SK-N-SH (cell line): ENCODE data around the gene SH3PXD2B. TPM values are rescaled to one million over a fixed set of nuclear protein-coding genes. Genes with fewer than 3 reads are reported as not detected.
A peak's percentile ranks its signal among the peaks of the same experiment; 100 is the strongest.

Experiments used
- CTCF ChIA-PET: fragments of 300-600, 350-600 bp; formaldehyde crosslinking; extraction: SDS; loops from one replicate; lab custom pipeline; 2021; lab: Yijun Ruan, JAX
- POLR2A ChIA-PET: fragments of 350-600 bp; sonication (Branson Sonifier 250); formaldehyde crosslinking; extraction: SDS; loops from one replicate; lab custom pipeline; 2020; ENCODE audit warnings: antibody characterized with exemption, inconsistent platforms; lab: Yijun Ruan, JAX
- DNase-seq: peaks from one replicate; pipeline ENCODE4 v3.0.0; 2012
- H2AFZ ChIP-seq: fragments of 200-600 bp; sonication (generic); 2 replicates; pipeline ENCODE4 v1.8.1; 2016; ENCODE audit warnings: antibody characterized with exemption, mild to moderate bottlenecking, low read depth
- H3F3A ChIP-seq: fragments of 200-600 bp; sonication (generic); replicated peaks from 2 replicates; pipeline ENCODE3; 2016; ENCODE audit warnings: antibody characterized with exemption, mild to moderate bottlenecking; ENCODE audit not compliant: insufficient read depth
- H3K27ac ChIP-seq, 2 experiments: fragments of 200-500 bp in 1 of 2; fragments of 200-600 bp in 1 of 2; sonication (Bioruptor generic) in 1 of 2; sonication (generic), shearing (Covaris generic) in 1 of 2; 2 replicates each; pipeline versions ENCODE4 v1.5.1 to v1.6.1; 2014 to 2016; ENCODE audit warnings: low read depth in 2 of 2, inconsistent platforms in 1 of 2, low read length in 1 of 2, mild to moderate bottlenecking in 1 of 2, mixed read lengths in 1 of 2
- H3K27me3 ChIP-seq: fragments of 200-600 bp; sonication (generic), shearing (Covaris generic); 2 replicates; pipeline ENCODE4 v1.6.1; 2016; ENCODE audit warnings: mixed run types; ENCODE audit not compliant: insufficient read depth
- H3K36me3 ChIP-seq, 2 experiments: fragments of 200-500 bp in 1 of 2; fragments of 200-600 bp in 1 of 2; sonication (Bioruptor generic) in 1 of 2; sonication (generic) in 1 of 2; replicated peaks in 1 of 2; 2 replicates each; pipeline versions ENCODE3 to v1.5.1; 2014 to 2016; ENCODE audit warnings: low read length in 1 of 2, mild to moderate bottlenecking in 1 of 2; ENCODE audit not compliant: insufficient read depth in 2 of 2, control insufficient read depth in 1 of 2
- H3K4me1 ChIP-seq, 2 experiments: fragments of 200-500 bp in 1 of 2; fragments of 200-600 bp in 1 of 2; sonication (Bioruptor generic) in 1 of 2; sonication (generic), shearing (Covaris generic) in 1 of 2; 2 replicates each; pipeline versions ENCODE4 v1.5.1 to v1.6.1; 2014 to 2016; ENCODE audit warnings: low read depth in 1 of 2, low read length in 1 of 2, mixed run types in 1 of 2; ENCODE audit not compliant: insufficient read depth in 2 of 2, control insufficient read depth in 1 of 2
- H3K4me2 ChIP-seq: fragments of 200-600 bp; sonication (generic), shearing (Covaris generic); 2 replicates; pipeline ENCODE4 v1.6.1; 2017; ENCODE audit warnings: mixed run types
- H3K4me3 ChIP-seq, 2 experiments: fragments of 200-500 bp in 1 of 2; fragments of 200-600 bp in 1 of 2; sonication (Bioruptor generic) in 1 of 2; sonication (generic), shearing (Covaris generic) in 1 of 2; 2 replicates each; pipeline versions ENCODE4 v1.5.1 to v1.8.1; 2014 to 2016; ENCODE audit warnings: low read depth in 2 of 2, inconsistent platforms in 1 of 2, low read length in 1 of 2, mild to moderate bottlenecking in 1 of 2, mixed read lengths in 1 of 2, moderate library complexity in 1 of 2
- H3K79me2 ChIP-seq: fragments of 200-600 bp; sonication (generic); 2 replicates; pipeline ENCODE4 v1.8.1; 2017; ENCODE audit warnings: mild to moderate bottlenecking; ENCODE audit not compliant: insufficient read depth
- H3K9ac ChIP-seq: fragments of 200-600 bp; sonication (generic); 2 replicates; pipeline ENCODE4 v1.6.1; 2017; ENCODE audit warnings: mixed run types
- H3K9me2 ChIP-seq: fragments of 200-600 bp; sonication (generic); 2 replicates; pipeline ENCODE4 v1.6.1; 2017; ENCODE audit warnings: mixed run types
- H3K9me3 ChIP-seq: fragments of 200-600 bp; sonication (generic); 2 replicates; pipeline ENCODE4 v1.6.1; 2017; ENCODE audit warnings: mixed run types, mild to moderate bottlenecking, moderate library complexity
- H4K20me1 ChIP-seq: fragments of 200-600 bp; sonication (generic); 2 replicates; pipeline ENCODE4 v1.6.1; 2017; ENCODE audit warnings: mild to moderate bottlenecking, mixed run types; ENCODE audit not compliant: insufficient read depth
- EP300 ChIP-seq, 2 experiments: IDR thresholded peaks; 2 replicates each; pipeline versions ENCODE4 v1.4.0 to v1.6.1; 2012; ENCODE audit warnings: borderline replicate concordance in 1 of 2, low read depth in 1 of 2, low read length in 1 of 2
- EZH2phosphoT487 ChIP-seq: fragments of 200-600 bp; sonication (generic); IDR thresholded peaks from 2 replicates; pipeline ENCODE4 v1.6.1; 2017; ENCODE audit warnings: low read depth, mixed run types, mild to moderate bottlenecking, antibody characterized with exemption, moderate library complexity, borderline replicate concordance
- MAX ChIP-seq: IDR thresholded peaks from 2 replicates; pipeline ENCODE4 v1.4.0; 2012; ENCODE audit warnings: low read depth
- NFIC ChIP-seq: IDR thresholded peaks from 2 replicates; pipeline ENCODE4 v1.4.0; 2012; ENCODE audit warnings: borderline replicate concordance
- PBX3 ChIP-seq: IDR thresholded peaks from 2 replicates; pipeline ENCODE4; 2012
- RCOR1 ChIP-seq: fragments of 150-350 bp; IDR thresholded peaks from 2 replicates; pipeline ENCODE4 v1.6.1; 2017; ENCODE audit warnings: antibody characterized with exemption, low read length
- RXRA ChIP-seq: IDR thresholded peaks from 2 replicates; pipeline ENCODE4 v1.4.0; 2012; ENCODE audit warnings: low read depth, mild to moderate bottlenecking, borderline replicate concordance
- SMC3 ChIP-seq: IDR thresholded peaks from 2 replicates; pipeline ENCODE4 v1.6.1; 2012; ENCODE audit warnings: low read depth, low read length, improper control_type of control experiment
- TAF1 ChIP-seq: IDR thresholded peaks from 2 replicates; pipeline ENCODE4 v1.6.1; 2012; ENCODE audit warnings: low read depth, mild to moderate bottlenecking, low read length, moderate library complexity, borderline replicate concordance
- TCF12 ChIP-seq: IDR thresholded peaks from 2 replicates; pipeline ENCODE4 v1.4.0; 2012
- USF1 ChIP-seq: IDR thresholded peaks from 2 replicates; pipeline ENCODE4 v1.4.0; 2012; ENCODE audit warnings: low read depth, borderline replicate concordance
- WGBS: methylation state at CpG from one replicate; pipeline ENCODE4 v1.1.6; 2017; ENCODE audit warnings: low lambda C conversion rate; 5-methylcytosine and 5-hydroxymethylcytosine counted together
- polyA plus RNA-seq, 3 experiments: library from polyadenylated mRNA; depleted of rRNA; stranded (reverse); fragments of >200 nt; gene quantifications; 2 replicates each; pipeline ENCODE4 v1.2.3, GENCODE V29; 2012

SH3PXD2B gene
- polyA plus RNA-seq, 1 of the 3 experiments (the other 2 are of a cell fraction) = 15.0 TPM

DNA sequence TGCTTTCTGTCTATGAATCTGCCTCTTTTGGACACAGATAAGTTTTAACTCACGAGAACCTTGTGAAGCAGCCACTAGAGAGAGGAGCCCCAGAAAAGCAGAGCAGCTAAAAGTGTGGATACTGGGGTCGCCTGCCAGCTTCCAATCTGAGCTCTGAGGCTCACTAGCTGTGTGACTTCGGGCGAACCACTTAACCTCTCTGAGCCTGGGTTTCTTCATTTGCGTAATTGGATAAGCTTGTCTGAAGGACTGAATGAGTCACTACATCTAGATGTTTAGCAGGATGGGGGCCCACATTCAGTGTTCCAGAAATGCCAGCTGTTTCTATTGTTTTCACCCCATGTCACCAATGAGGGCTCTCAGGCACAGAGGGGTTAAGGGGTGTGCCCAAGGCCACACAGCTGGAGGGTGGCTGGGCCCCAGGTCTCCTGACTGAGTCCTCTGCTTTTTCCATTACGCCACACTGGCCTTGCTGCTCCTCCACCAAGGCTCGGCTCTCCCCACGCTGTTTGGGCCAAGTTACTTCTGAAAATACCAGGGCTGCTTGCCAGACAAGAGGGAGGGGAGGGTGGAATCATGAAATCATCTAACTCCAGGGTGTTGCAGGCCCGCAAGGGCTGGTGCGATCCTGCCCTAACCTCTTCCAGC is 36.2 kb downstream of the SH3PXD2B start:
- H4K20me1 ChIP-seq = peaks cover 89% of the 10 kb centered on the region
- H3K9me2 ChIP-seq = no peaks in the 10 kb centered on the region
- ChIA-PET POLR2A (no interaction called here), CTCF (interaction anchor here (5.0 kb wide), 1 partner anchor 34 kb away, joined by 25 read pairs; no protein-coding TSS in a partner anchor)
- no peak overlapping the region for H3K9ac ChIP-seq
- no peak overlapping the region for H3K4me3 ChIP-seq
- peak overlapping the region; percentile 57 to 71 for H3K27ac ChIP-seq
- peaks cover 12% of the 10 kb centered on the region for H3F3A ChIP-seq
- DNase-seq = no peak
- no peaks in the 10 kb centered on the region for H3K27me3 ChIP-seq
- no peak overlapping the region for H2AFZ ChIP-seq
- peaks cover 41 to 49% of the 10 kb centered on the region in 2 experiments for H3K4me1 ChIP-seq
- 58% methylated on average over 8 of the region's 10 CpGs for WGBS
- peaks cover 31% of the 10 kb centered on the region; the same call in 1 of the 2 replicates for H3K79me2 ChIP-seq
- no peaks in the 10 kb centered on the region for H3K9me3 ChIP-seq
- H3K4me2 ChIP-seq = peak overlapping the region; percentile 24; the same call in 1 of the 2 replicates
- H3K36me3 ChIP-seq = peaks cover 16 to 20% of the 10 kb centered on the region in 2 experiments
- peak; percentile 89 for TF ChIP-seq NFIC
- TF ChIP-seq TCF12 = peak; percentile 71; the same call in 1 of the 2 replicates
- TF ChIP-seq SMC3 = no peak
- TF ChIP-seq MAX = peak; percentile 65; the same call in 1 of the 2 replicates
- TF ChIP-seq EP300 (IDR thresholded peaks at IDR 0.05; ENCODE audit: borderline replicate concordance in 1 of 2, low read depth in 1 of 2, low read length in 1 of 2) = peak in 1 of 2 experiments; percentile 39; a peak in 1 of 4 replicates
- TF ChIP-seq RXRA = peak; percentile 23; the same call in 1 of the 2 replicates
- TF ChIP-seq RCOR1 = 0 out of 2 replicates have a peak, but pooled peaks have one; percentile 3
- no peak for TF ChIP-seq USF1
- TF ChIP-seq PBX3 = peak; percentile 34; the same call in 1 of the 2 replicates

DNA sequence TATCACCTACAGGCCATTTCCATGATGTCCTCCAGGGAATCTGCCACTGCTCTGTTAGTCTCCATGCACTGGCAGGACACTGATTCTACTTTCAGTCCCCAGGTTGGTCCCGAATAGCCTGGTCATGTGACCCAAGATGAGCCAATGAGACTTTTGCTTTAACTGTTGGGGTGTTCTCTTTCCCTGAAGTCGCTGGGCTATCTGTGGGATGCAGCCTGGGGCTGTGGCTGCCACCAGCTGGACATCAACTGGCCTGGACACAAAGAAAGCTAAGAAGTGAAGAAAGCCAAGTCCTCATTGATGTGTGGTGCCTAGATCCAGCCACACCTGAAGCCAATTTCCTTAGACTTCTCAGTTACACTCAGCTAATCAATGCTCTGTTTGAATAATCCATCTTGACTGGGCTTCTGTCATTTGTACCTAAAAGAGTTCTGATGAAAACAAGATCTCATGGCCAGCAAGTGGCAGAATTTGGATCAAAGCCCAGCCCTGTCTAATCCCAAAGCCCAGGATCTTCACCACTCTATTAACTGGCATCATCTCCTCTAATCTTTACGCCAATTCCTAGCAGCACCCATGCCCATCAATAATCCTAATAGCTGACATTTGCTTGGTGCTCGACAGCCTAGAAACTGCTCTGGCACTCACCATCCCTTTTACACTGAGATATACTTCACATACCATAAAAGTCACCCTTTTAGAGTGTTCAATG is 37.0 kb downstream of the SH3PXD2B start:
- peaks cover 49 to 57% of the 10 kb centered on the region in 2 experiments for H3K4me1 ChIP-seq
- no peaks in the 10 kb centered on the region for H3K27me3 ChIP-seq
- no peak for DNase-seq
- no peaks in the 10 kb centered on the region for H3K9me3 ChIP-seq
- peaks cover 89% of the 10 kb centered on the region for H4K20me1 ChIP-seq
- peaks cover 10 to 18% of the 10 kb centered on the region in 2 experiments for H3K36me3 ChIP-seq
- peaks cover 27% of the 10 kb centered on the region; the same call in 1 of the 2 replicates for H3K79me2 ChIP-seq
- no peak overlapping the region for H3K4me2 ChIP-seq
- no peaks in the 10 kb centered on the region for H3K9me2 ChIP-seq
- H3K4me3 ChIP-seq = no peak overlapping the region
- 0 out of 2 replicates have a peak, but pooled peaks have one; percentile 28 for TF ChIP-seq TCF12
- no peak for TF ChIP-seq EZH2phosphoT487
- no peak for TF ChIP-seq TAF1
- TF ChIP-seq PBX3 = 0 out of 2 replicates have a peak, but pooled peaks have one; percentile 25
- ChIA-PET POLR2A (no interaction called here), CTCF (interaction anchor here (0.9 to 5.0 kb wide), 2 partner anchors 21 to 35 kb away, joined by 3 to 25 read pairs; no protein-coding TSS in a partner anchor)
- no peak overlapping the region for H3K9ac ChIP-seq
- peaks cover 17% of the 10 kb centered on the region for H3F3A ChIP-seq
- no peak overlapping the region for H2AFZ ChIP-seq
- 78% methylated on average over 3 of the region's 4 CpGs for WGBS
- H3K27ac ChIP-seq = peak overlapping the region in 1 of 2 experiments; percentile 57; a peak in 1 of 4 replicates
